Daoy (cell line): ENCODE results near the gene UBE4A. TPM values are rescaled to one million over a fixed set of nuclear protein-coding genes. Genes with fewer than 3 reads are reported as not detected.
A peak's percentile ranks its signal among the peaks of the same experiment; 100 is the strongest.

Source experiments
- DNase-seq: peaks from one replicate; pipeline ENCODE4 v3.0.0-alpha.2; 2015; ENCODE audit warnings: low read depth
- total RNA-seq: library from RNA; depleted of rRNA; stranded (reverse); fragments of >200 nt; shearing (Covaris generic); gene quantifications from 2 replicates; pipeline ENCODE4 v1.2.3, GENCODE V29; 2014

UBE4A gene
- total RNA-seq, 1 experiment from 2014 or later = 33.8 TPM

- no peak for DNase-seq
These were observed 18.1 kb upstream of the UBE4A start for GRCh38 chr11:118341261-118341660.

- DNase-seq = no peak
These were observed 17.4 kb upstream of the UBE4A start for GRCh38 chr11:118341815-118342489.

- peak; percentile 34 for DNase-seq
These were observed 16.8 kb upstream of the UBE4A start, which contains the start of gene CD3D for GRCh38 chr11:118342503-118343161. CD3D (minus strand) TSS chr11:118342705; CDS start chr11:118342607, 98 bp downstream.

GRCh38 chr11:118343248-118343647 is 16.2 kb upstream of the UBE4A start:
- DNase-seq = no peak

DNA sequence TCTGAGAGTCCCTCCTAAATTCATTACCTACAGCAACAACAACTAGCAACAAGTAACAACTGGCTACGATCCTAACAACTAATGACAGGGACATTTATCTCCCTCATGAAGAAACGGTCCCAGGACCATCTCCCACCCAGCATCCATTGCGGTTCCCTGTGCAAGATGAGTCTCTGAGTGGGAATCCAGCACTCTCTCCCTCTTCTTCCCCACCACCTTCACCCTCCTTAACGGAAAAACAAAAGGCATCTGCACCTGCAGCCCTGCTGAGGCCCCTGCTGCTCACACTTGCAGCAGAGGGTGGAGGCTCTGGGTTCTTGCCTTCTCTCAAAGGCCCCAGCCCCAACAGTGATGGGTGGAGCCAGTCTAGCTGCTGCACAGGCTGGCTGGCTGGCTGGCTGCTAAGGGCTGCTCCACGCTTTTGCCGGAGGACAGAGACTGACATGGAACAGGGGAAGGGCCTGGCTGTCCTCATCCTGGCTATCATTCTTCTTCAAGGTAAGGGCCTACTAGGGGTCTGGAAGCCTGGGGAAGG is 15.4 kb upstream of the UBE4A start, which contains the start of gene CD3G:
TSS of gene CD3G (plus strand) at position 364 of the 535 bp plus-strand sequence. CDS start at position 444, 80 bp downstream.
- no peak for DNase-seq

- DNase-seq = no peak
These were observed 9.9 kb upstream of the UBE4A start for GRCh38 chr11:118349475-118349874.

GRCh38 chr11:118353084-118353710 is 6.2 kb upstream of the UBE4A start:
- no peak for DNase-seq

GRCh38 chr11:118358071-118358470 is 1.3 kb upstream of the UBE4A start:
- DNase-seq = no peak

DNA sequence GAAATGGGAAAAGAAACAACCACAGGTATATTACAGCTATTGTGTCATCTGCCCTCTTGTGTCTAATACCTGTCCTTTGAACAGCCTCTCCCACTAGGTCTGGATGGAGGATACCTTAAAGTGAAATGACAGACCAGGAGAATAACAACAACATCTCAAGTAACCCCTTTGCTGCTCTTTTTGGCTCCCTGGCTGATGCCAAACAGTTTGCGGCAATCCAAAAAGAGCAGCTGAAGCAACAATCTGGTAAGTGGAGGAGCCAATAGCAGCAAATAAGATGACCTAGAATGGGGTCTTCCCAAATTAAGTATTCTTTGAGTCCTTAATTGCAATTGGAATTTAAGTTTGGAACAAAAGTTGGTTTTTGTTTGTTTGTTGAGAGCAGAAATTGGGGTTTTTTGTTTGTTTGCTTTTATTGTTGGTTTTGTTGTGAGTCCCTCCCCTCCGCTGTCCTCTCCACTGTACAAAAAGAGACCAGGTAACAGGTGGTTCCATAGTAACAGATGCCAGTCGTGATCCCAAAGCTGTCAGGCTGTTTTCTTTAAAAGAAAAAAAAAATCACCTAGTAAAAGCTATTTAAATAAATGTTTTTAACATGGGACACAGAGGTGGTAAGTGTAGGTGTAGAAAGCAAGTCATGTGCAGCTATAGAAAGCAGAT is 5.7 kb downstream of the UBE4A start:
- DNase-seq = no peak

DNA sequence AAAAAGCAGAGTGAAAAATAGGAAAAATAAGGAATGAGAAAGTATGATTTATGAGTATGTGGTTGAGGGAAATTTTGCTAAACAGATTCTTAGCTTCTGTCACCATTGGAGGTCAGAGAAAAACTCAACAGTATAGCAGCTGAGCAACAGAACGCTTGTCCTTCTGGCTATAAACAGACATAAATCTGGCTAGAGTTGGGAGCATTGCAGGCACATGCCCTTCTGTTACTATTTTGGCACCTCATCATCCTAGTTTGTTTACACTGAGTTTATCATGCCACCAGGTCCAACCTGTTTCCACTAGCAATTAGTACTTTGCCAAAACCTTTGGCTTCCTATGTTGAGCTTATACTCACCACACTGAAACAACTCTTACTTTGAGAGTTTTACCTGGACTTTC is 6.9 kb downstream of the UBE4A start:
- no peak for DNase-seq

- no peak for DNase-seq
These were observed 11.4 kb downstream of the UBE4A start for GRCh38 chr11:118370774-118371173.

DNA sequence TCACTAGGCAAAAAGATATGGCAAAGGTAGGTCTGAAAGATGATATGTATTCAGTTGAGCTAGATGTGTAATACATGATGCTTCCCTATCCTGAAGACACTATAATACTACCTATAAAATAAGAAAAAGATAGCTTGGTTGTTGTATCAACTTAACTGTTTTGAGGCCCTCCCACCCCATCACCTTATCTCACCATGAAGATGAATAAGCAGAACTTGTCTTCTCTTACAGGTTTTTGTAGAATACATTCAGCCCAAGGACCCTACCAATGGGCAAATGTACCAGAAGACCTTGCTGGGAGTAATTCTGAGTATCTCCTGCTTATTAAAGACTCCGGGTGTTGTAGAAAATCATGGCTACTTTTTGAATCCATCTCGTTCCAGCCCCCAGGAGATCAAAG is 13.9 kb downstream of the UBE4A start:
- DNase-seq = no peak

DNA sequence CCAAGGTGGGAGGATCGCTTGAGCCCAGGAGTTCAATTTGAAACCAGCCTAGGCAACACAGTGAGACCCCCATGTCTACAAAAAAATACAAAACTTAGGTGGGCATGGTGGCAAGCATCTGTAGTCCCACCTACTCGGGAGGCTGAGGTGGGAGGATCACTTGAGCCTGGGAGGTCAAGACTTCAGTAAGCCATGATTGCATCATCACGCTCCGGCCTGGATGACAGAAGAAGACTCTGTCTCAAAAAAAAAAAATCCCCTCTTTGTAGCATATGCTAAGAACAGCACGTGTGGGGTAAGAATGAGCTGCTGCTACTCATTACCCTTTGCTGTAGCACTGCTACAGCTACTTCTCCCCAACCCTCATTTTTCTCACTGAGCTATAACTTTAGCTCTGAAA is 14.5 kb downstream of the UBE4A start:
- DNase-seq = no peak

DNA sequence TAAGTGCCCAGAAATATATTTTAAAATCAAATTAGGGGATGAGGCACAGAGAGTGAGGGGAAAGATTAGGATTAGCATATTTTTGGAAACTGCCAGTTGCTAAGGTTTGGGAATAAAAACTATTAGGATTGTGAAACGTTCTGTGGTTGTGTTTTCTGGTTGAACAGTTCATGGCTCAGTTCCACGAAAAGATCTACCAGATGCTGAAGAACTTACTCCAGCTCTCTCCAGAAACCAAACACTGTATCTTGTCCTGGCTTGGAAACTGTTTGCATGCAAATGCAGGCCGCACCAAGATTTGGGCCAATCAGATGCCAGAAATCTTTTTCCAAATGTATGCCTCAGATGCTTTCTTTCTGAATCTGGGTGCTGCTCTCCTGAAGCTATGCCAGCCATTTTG is 15.3 kb downstream of the UBE4A start:
- no peak for DNase-seq

DNA sequence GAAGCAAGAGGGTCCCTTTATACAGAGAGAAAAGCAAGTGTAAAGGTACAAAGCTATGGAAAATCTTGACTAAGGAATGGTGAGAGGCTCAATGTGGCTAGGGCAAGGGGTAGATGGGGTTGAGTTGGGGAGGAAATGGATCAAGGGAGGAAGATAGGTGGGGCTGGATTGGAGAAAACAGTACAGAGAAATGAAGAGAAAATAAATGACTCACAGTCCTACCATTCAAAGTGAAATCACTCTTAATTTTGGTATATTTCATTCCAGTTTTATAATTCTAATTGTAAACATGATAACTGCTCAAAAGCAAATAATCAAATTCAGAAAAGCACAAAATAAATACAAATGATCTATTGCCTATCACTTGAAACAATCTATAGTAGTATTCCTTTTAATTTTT is 16.6 kb downstream of the UBE4A start:
- DNase-seq = no peak

GRCh38 chr11:118379497-118379896 is 20.1 kb downstream of the UBE4A start:
- DNase-seq = no peak

DNA sequence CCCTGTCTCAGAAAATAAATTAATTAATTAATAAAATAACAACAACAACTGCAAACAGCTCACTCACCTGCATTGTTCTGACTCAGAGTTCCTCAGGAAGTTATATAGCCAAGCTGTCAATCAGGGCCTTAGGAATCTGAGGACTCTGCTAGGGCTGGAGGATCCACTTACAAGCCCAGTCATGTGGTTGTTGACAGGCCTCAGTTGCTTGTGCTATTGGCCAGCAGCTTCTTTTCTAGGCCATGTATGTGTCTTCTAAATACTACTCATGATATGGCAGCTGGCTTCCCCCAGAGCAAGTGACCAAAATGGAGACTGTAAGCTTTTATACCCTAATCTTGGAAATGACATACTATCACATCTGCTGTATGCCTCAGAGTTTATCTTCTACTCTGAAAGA is 21.2 kb downstream of the UBE4A start:
- DNase-seq = no peak

- DNase-seq = no peak
These were observed 23.6 kb downstream of the UBE4A start for GRCh38 chr11:118382954-118383353.

DNA sequence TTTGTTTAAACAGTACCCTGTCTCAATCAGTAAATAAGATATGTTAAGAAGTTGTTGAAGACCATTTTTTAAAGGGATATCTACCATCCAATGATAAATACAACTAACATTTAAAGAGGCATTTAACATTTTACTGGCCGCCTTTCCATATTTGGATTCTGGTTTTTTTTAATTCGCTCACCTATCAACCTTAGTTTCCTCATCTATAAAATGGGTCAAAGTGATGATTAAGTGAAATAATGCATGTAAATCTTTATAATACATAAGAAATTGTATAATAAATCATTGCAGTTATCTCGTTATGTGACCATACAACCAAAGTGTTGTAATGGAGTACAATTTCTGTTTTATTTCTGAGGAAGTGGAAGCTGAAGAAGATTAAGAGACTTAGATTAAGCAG is 24.3 kb downstream of the UBE4A start:
- no peak for DNase-seq

DNA sequence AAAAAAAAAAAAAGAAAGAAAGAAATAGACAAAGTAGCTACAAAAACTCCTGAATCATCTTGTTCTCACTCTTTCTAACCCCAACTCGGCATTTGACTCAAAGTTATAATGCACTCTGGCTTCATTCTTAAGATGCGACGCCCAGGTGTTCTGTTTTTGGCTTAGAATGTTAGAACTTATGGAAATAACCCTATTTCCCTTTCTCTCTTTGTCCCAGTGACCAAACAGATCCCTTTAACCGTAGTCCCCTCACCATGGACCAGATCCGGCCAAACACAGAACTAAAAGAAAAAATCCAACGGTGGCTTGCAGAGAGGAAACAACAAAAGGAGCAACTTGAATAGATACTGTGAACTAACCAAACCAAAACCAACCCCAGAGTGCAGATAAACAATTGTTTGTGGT is 36.7 kb downstream of the UBE4A start:
- DNase-seq = no peak

- DNase-seq = no peak
These were observed 38.0 kb downstream of the UBE4A start for GRCh38 chr11:118397448-118397847.
